ENCODE results near the gene PIK3R6.

DNA sequence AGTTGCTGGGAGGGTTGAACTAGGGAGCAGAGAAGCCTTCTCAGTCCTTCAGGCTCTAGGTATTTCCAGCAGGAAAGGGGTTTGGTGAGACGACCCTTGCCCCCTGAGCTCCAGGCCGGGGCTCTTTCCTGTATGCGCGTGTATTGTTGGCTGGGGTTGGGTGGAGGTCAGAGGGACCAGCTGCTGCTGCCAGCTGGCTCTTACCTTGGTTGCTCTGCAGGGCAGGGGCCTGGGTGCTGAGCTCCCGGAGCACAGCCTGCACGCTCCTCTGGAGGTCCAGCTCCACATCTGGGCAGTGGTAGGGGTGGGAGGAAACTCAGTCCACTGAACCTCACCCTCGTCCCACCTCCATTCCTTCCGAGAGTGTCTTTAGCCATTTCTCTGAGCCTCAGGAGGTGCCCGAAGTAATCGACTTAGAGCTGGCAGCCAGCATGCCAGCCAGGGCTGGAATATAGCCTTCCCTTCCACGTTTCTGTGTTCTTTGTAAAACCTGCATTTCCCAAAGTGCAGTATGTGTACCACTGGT is 28.0 kb downstream of the PIK3R6 start:
- TF ChIP-seq, protein P1, sequence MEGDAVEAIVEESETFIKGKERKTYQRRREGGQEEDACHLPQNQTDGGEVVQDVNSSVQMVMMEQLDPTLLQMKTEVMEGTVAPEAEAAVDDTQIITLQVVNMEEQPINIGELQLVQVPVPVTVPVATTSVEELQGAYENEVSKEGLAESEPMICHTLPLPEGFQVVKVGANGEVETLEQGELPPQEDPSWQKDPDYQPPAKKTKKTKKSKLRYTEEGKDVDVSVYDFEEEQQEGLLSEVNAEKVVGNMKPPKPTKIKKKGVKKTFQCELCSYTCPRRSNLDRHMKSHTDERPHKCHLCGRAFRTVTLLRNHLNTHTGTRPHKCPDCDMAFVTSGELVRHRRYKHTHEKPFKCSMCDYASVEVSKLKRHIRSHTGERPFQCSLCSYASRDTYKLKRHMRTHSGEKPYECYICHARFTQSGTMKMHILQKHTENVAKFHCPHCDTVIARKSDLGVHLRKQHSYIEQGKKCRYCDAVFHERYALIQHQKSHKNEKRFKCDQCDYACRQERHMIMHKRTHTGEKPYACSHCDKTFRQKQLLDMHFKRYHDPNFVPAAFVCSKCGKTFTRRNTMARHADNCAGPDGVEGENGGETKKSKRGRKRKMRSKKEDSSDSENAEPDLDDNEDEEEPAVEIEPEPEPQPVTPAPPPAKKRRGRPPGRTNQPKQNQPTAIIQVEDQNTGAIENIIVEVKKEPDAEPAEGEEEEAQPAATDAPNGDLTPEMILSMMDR (IDR thresholded peaks at IDR 0.05; ENCODE audit: low read length): no peak
- no peak for TF ChIP-seq EZH2 (IDR thresholded peaks at IDR 0.05; ENCODE audit: borderline replicate concordance, low read length)

Data from OCI-LY1 (cell line).